Hindlimb muscle (tissue), 1 donor: ENCODE measurements around the gene FEM1A. TPM values are rescaled to one million over a fixed set of nuclear protein-coding genes. Genes with fewer than 3 reads are reported as not detected.

Source experiments
- polyA plus RNA-seq: library from polyadenylated mRNA; unstranded; fragments of 120-200 nt; gene quantifications from one replicate; pipeline ENCODE4 v1.2.1, GENCODE V29; 2013; ENCODE audit not compliant: insufficient read length

FEM1A gene
- polyA plus RNA-seq, 1 donor: 5.1 TPM

Other genes with a start within 250 kb of the FEM1A start
- gene SEMA6B, start 232.1 kb upstream of the FEM1A start, polyA plus RNA-seq: 66.0 TPM
- 13.1 TPM for gene TNFAIP8L1, start 152.2 kb upstream of the FEM1A start, polyA plus RNA-seq
- 56.4 TPM for gene MYDGF, start 121.4 kb upstream of the FEM1A start, polyA plus RNA-seq
- 29.8 TPM for gene DPP9, start 67.9 kb upstream of the FEM1A start, polyA plus RNA-seq
- gene TICAM1, start 40.0 kb downstream of the FEM1A start, polyA plus RNA-seq: 6.4 TPM
- gene PLIN3, start 75.9 kb downstream of the FEM1A start, polyA plus RNA-seq: 47.6 TPM
- 0.15 TPM for gene ARRDC5, start 111.2 kb downstream of the FEM1A start, polyA plus RNA-seq
- gene UHRF1, start 117.8 kb downstream of the FEM1A start, polyA plus RNA-seq: 40.1 TPM
- gene KDM4B, start 177.4 kb downstream of the FEM1A start, polyA plus RNA-seq: 26.1 TPM